Left lung (tissue), 10 donors: Measurements from ENCODE around the gene ANKRD33B. TPM values are rescaled to one million over a fixed set of nuclear protein-coding genes. Genes with fewer than 3 reads are reported as not detected.
"Not testable (repeated sequence)": the region's sequence is repeated elsewhere in the genome, so short reads cannot be mapped to it uniquely, and the experiment has no call there.

Experiments
- ATAC-seq: fragments of 200-7000 bp; cut with Tn5 transposase; one replicate; pipeline ENCODE4 v1.9.1; 2020; ENCODE audit warnings: moderate library complexity
- DNase-seq, 4 donors: peaks; one replicate each; pipeline ENCODE4 v3.0.0-alpha.2; 2013 to 2020
- H3K27ac ChIP-seq, 2 donors: fragments of 200-600 bp; sonication (generic) in 1 of 2; one replicate each; pipeline versions ENCODE4 v1.5.0 to v1.8.0; 2020 to 2021
- H3K27me3 ChIP-seq, 2 donors: fragments of 200-600 bp; sonication (generic) in 1 of 2; one replicate each; pipeline versions ENCODE4 v1.5.0 to v1.8.0; 2020 to 2021
- H3K36me3 ChIP-seq, 2 donors: fragments of 200-600 bp; sonication (generic) in 1 of 2; one replicate each; pipeline versions ENCODE4 v1.5.0 to v1.8.0; 2020 to 2021
- H3K4me1 ChIP-seq, 2 donors: fragments of 200-600 bp; one replicate each; pipeline ENCODE4 v1.8.0; 2021
- H3K4me3 ChIP-seq, 2 donors: fragments of 200-600 bp; sonication (generic) in 1 of 2; one replicate each; pipeline versions ENCODE4 v1.5.0 to v1.8.0; 2020 to 2021; ENCODE audit warnings: mild to moderate bottlenecking in 1 of 2
- H3K9me3 ChIP-seq, 2 donors: fragments of 200-600 bp; sonication (generic) in 1 of 2; one replicate each; pipeline versions ENCODE4 v1.5.0 to v1.8.0; 2020 to 2021
- CTCF ChIP-seq, 2 donors: fragments of 200-600 bp; sonication (generic) in 1 of 2; IDR thresholded peaks; one replicate each; pipeline versions ENCODE4 v1.5.0 to v1.8.0; 2021; ENCODE audit warnings: antibody characterized with exemption in 2 of 2
- intact Hi-C, 2 donors: fragments of 100-400 bp; cut with DNase I; formaldehyde crosslinking; loops; one replicate each; pipeline versions ENCODE4 v1.11.2 to v1.14.2; 2022
- polyA plus RNA-seq, 6 donors: library from polyadenylated mRNA; unstranded; fragments of 120-200 nt; gene quantifications; one replicate each; pipeline ENCODE4 v1.2.1, GENCODE V29; 2013; ENCODE audit not compliant: insufficient read length in 6 of 6
- total RNA-seq, 2 donors: library from RNA; stranded (reverse); fragmentation: NEBNext Ultra II Directional; extraction: Animal tissue kit (Norgen Biotek cat#: 25700); gene quantifications; one replicate each; pipeline ENCODE4 v1.2.1, GENCODE V29; 2021
- donor health status: DM: no; HTN: yes; CAD: no.
- donor health status: DM: no; HTN: no; CAD: no.

The ANKRD33B gene
- total and polyA plus RNA-seq, 8 donors, result 0.53 to 6.3 (median 0.69) TPM

- intact Hi-C loops, result no loop called here
- Histone ChIP-seq H3K36me3 (no peaks in the 10 kb centered on the region), H3K4me3 (peak overlapping the region; percentile 61 to 81), H3K4me1 (peaks cover 11 to 48% of the 10 kb centered on the region in 2 donors), H3K27me3 (peaks cover 26 to 44% of the 10 kb centered on the region in 2 donors), H3K27ac (no peak overlapping the region), H3K9me3 (no peaks in the 10 kb centered on the region)
- no peak for DNase-seq
- TF ChIP-seq CTCF (IDR thresholded peaks at IDR 0.05), result no peak
- ATAC-seq, result no peak
Measured at GRCh38 chr5:10565785-10566542, 2.1 kb downstream of the ANKRD33B start.

- H3K27ac ChIP-seq, result no peak overlapping the region
- TF ChIP-seq CTCF (IDR thresholded peaks at IDR 0.05), result no peak
- no peak for ATAC-seq
- DNase-seq, result no peak
- H3K4me3 ChIP-seq, result no peak overlapping the region
- intact Hi-C loops, result no loop called here
- no peaks in the 10 kb centered on the region for H3K9me3 ChIP-seq
- H3K36me3 ChIP-seq, result no peaks in the 10 kb centered on the region
- H3K27me3 ChIP-seq, result peaks cover 26 to 44% of the 10 kb centered on the region in 2 donors
- peaks cover 11 to 48% of the 10 kb centered on the region in 2 donors for H3K4me1 ChIP-seq
Measured at GRCh38 chr5:10566543-10567068, 2.7 kb downstream of the ANKRD33B start.

- Histone ChIP-seq H3K27ac (no peak overlapping the region), H3K9me3 (no peaks in the 10 kb centered on the region), H3K4me1 (peaks cover 11 to 47% of the 10 kb centered on the region in 2 donors), H3K36me3 (no peaks in the 10 kb centered on the region), H3K27me3 (peaks cover 26 to 43% of the 10 kb centered on the region in 2 donors), H3K4me3 (no peak overlapping the region)
- no peak for TF ChIP-seq CTCF (IDR thresholded peaks at IDR 0.05)
- intact Hi-C loops, result no loop called here
- no peak for DNase-seq
- no peak for ATAC-seq
Measured at GRCh38 chr5:10567121-10567591, 3.3 kb downstream of the ANKRD33B start.

GRCh38 chr5:10567781-10568321 is 4.0 kb downstream of the ANKRD33B start:
- H3K36me3 ChIP-seq, result no peaks in the 10 kb centered on the region
- ATAC-seq (no peak), DNase-seq (no peak)
- H3K9me3 ChIP-seq, result no peaks in the 10 kb centered on the region
- H3K27ac ChIP-seq, result no peak overlapping the region
- peaks cover 11 to 40% of the 10 kb centered on the region in 2 donors for H3K4me1 ChIP-seq
- no peak for TF ChIP-seq CTCF (IDR thresholded peaks at IDR 0.05)
- H3K4me3 ChIP-seq, result no peak overlapping the region
- H3K27me3 ChIP-seq, result peaks cover 20 to 36% of the 10 kb centered on the region in 2 donors
- intact Hi-C loops, result no loop called here

- ATAC-seq, DNase-seq, H3K4me3 ChIP-seq, H3K27ac ChIP-seq, H3K36me3 ChIP-seq, H3K9me3 ChIP-seq, intact Hi-C loops: not testable (repeated sequence)
- Histone ChIP-seq H3K27me3 (peaks cover under 1 to 10% of the 10 kb centered on the region in 2 donors), H3K4me1 (peaks cover 0 to 13% of the 10 kb centered on the region in 2 donors)
Measured at GRCh38 chr5:10570540-10570939, 6.7 kb downstream of the ANKRD33B start.
